AG04449 (cell line): ENCODE data around the gene NOL9.

Source experiments
- CTCF ChIA-PET: fragments of 350-600 bp; formaldehyde crosslinking; extraction: SDS; loops from one replicate; lab custom pipeline; 2021; ENCODE audit warnings: antibody characterized with exemption; lab: Yijun Ruan, JAX
- POLR2A ChIA-PET: fragments of 400-600, 350-600 bp; formaldehyde crosslinking; extraction: SDS; loops from one replicate; lab custom pipeline; 2020; ENCODE audit warnings: antibody characterized with exemption, inconsistent platforms; lab: Yijun Ruan, JAX
- DNase-seq: peaks from one replicate; pipeline ENCODE4 v3.0.0-alpha.2; 2010; ENCODE audit warnings: low read depth, low spot score
- H3K4me3 ChIP-seq: 2 replicates; pipeline ENCODE4 v1.5.1; 2011; ENCODE audit warnings: low read depth, mild to moderate bottlenecking, control low read depth, low read length
- TF ChIP-seq, protein P1 (sequence below): IDR thresholded peaks from one replicate; pipeline ENCODE4 v1.5.1; 2011; ENCODE audit warnings: mild to moderate bottlenecking, moderate library complexity, low read length, control low read depth, inconsistent platforms; ENCODE audit not compliant: insufficient read depth; ENCODE audit errors: missing control alignments

The NOL9 gene

DNA sequence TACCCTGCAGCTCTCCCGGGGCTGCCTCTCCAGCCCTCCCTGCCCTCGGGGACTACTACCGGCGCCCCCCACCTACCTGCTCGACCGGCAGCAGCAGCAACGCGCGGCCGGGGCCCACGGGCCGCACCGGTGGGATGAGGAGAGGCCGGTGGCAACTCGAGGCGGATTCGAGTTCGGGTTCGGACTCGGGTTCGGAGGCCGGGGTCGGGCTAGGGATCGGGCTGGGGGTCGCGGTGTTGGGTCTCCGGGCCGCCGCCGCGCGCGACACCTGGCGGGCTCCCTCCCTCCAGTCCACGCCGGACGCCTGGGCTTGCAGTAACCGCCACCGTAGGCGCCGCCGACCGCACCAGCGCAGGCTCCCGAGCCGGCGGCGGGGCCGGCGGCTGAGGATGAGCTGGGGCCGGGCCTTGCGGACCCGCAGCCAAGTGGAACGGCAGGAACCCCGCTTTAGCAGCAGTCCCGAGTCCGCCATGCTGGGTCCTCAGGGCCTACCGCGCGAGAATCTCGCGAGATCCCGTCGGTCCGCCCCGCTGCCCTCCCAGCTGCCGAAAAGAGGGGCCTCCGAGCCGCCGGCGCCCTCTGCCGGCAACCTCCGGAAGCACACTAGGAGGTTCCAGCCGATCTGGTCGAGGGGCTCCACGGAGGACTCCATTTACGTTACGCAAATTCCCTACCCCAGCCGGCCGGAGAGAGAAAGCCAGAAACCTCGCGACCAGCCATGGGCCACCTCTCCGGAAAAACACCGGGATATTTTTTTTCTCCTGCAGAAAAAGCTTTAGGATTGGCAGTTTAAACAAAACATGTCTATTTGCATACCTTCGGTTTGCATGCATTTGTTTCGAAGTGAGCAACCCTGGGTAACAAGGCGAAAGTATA is at the start of gene NOL9:
Gene NOL9, minus strand, starts transcription at position 483 of the 876 bp plus-strand sequence. Its CDS starts 11 bp downstream, at position 472.
- CTCF ChIA-PET: interaction anchor here (0.7 to 7.1 kb wide), 52 partner anchors 8 to 990 kb away, joined by 3 to 138 read pairs (median 6); partner anchors contain the start of genes DNAJC11, PLEKHG5 and ZBTB48
- DNase-seq: peak; percentile 31
- TF ChIP-seq, protein P1, sequence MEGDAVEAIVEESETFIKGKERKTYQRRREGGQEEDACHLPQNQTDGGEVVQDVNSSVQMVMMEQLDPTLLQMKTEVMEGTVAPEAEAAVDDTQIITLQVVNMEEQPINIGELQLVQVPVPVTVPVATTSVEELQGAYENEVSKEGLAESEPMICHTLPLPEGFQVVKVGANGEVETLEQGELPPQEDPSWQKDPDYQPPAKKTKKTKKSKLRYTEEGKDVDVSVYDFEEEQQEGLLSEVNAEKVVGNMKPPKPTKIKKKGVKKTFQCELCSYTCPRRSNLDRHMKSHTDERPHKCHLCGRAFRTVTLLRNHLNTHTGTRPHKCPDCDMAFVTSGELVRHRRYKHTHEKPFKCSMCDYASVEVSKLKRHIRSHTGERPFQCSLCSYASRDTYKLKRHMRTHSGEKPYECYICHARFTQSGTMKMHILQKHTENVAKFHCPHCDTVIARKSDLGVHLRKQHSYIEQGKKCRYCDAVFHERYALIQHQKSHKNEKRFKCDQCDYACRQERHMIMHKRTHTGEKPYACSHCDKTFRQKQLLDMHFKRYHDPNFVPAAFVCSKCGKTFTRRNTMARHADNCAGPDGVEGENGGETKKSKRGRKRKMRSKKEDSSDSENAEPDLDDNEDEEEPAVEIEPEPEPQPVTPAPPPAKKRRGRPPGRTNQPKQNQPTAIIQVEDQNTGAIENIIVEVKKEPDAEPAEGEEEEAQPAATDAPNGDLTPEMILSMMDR: peak; percentile 96
- peak within 1 kb of the TSS; percentile 89 for H3K4me3 ChIP-seq
- POLR2A ChIA-PET: interaction anchor here (0.9 kb wide), 2 partner anchors 24 to 48 kb away, joined by 3 to 5 read pairs; partner anchors contain the start of gene KLHL21

DNA sequence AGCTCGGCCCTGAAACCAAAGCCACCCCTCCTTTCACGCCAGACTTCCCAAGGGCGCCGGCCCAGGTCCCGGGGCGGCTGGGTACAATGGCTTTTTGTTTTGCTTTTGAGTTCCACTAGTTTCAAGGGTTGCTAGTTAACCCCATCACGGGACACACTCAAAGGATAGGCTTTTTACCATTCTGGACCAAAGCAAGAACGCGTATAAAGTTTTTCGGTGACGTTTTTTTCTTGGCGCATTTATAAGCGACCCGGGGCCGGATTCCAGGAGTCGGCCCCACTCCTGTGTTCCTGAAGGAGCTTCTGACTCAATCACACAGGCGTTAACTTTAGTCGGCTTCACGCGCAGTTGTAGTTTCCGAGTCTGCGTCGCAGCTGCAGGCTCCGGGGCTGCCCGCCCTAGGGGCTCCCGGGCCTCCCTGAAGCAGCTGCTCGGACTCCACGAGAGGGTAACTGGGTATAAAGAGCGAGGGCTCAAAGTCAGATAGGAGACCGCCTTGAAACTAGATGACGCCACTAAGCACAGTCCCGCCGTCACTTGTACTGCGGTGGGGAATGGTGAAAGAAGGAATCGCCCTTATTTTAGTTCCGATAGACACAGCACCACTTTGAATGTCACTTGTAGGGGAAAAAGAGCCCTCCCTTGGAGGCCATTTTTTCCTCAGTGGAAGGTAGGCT is 49.1 kb upstream of the NOL9 start:
- ChIA-PET CTCF (interaction anchor here (0.6 to 2.2 kb wide), 7 partner anchors 9 to 117 kb away, joined by 3 to 15 read pairs (median 4); partner anchors contain the start of genes NOL9 and TAS1R1), POLR2A (interaction anchor here (0.9 to 3.5 kb wide), 7 partner anchors 9 to 98 kb away, joined by 3 to 17 read pairs (median 6); partner anchors contain the start of genes DNAJC11 and ZBTB48)
- peak overlapping the region; percentile 95 for H3K4me3 ChIP-seq
- TF ChIP-seq, protein P1: no peak
- no peak for DNase-seq

DNA sequence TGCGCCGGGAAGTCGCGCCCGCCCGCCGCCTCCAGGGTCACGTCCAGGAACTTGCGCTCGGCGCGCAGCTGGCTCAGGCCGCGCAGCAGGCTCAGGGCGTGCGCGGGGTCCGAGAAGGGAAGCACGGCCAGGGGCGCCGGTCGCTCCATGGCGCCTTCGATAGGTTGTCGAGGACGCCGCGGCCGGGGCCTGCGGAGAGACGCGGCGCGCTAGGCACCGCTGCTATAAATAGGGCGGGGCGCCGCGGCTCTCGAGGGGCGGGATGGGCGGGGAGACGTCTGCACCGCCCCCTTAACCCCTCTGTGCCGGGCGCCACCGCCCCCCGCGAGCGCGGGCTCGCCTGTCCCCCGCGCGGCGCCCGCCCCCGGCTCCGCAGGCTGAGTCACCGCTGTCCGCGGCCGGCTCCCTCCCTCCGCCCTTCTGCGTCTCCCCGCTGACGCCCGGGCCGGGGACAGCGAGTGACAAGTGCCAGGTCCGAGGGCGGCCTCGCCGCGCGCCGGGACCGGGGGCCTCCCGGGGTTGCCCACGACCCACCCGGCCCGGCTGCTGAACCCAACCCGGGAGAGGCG is 48.4 kb upstream of the NOL9 start, which contains the start of gene KLHL21:
Gene KLHL21, minus strand, starts transcription at position 201 of the 569 bp plus-strand sequence. Its CDS starts 52 bp downstream, at position 149.
- H3K4me3 ChIP-seq: peak within 1 kb of the TSS; percentile 95
- no peak for DNase-seq
- TF ChIP-seq, protein P1: no peak
- CTCF ChIA-PET: interaction anchor here (0.6 to 1.7 kb wide), 5 partner anchors 9 to 116 kb away, joined by 3 to 8 read pairs (median 3); partner anchors contain the start of genes NOL9 and TAS1R1
- POLR2A ChIA-PET: interaction anchor here (0.7 to 3.5 kb wide), 9 partner anchors 10 to 99 kb away, joined by 3 to 17 read pairs (median 6); partner anchors contain the start of genes DNAJC11, PHF13, TAS1R1 and ZBTB48

DNA sequence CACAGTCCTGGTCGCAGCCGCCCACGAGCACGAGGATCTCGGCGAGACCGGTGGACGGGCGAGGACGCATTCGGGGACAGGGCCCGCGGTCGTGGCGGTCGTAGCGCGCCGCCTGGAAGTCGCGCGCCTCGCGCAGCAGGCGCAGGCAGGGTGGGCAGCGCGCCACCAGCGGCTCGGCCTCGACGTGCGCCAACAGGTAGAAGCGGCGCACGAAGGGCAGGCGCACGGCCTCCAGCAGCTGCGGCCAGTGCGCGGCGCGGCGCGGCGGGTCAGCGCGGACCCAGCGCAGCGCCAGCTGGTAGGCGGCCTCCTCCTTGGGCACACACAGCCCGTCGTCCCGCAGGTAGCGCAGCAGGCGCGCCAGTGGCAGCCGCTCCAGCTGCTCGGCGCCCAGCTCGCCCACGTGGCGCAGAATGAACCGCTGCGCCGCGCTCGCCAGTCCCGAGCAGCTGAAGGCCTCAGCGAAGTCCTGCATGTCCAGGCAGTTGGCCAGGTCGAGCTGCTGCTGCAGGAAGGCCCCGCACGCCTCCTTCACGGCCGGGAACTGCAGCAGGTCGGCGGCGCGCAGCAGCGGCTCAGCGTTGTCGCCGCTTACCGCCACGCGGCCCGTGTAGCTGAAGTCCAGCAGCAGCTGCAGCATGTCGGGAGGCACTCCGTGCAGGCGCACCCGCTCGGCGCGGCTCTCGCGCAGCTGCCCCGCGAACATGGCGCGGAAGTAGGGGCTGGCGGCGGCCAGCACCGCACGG is 47.8 kb upstream of the NOL9 start:
- DNase-seq: no peak
- ChIA-PET POLR2A (interaction anchor here (0.7 to 3.5 kb wide), 8 partner anchors 9 to 83 kb away, joined by 3 to 17 read pairs (median 6); partner anchors contain the start of genes PHF13, TAS1R1 and ZBTB48), CTCF (interaction anchor here (0.7 to 1.7 kb wide), 5 partner anchors 10 to 116 kb away, joined by 3 to 8 read pairs (median 3); partner anchors contain the start of genes NOL9 and TAS1R1)
- H3K4me3 ChIP-seq: peak overlapping the region; percentile 95
- TF ChIP-seq, protein P1: no peak
